HEK293 (cell line): ENCODE measurements around the gene PRKAG2.

Experiments used
- CTCF ChIA-PET: fragments of 350-600 bp; formaldehyde crosslinking; extraction: SDS; loops from one replicate; lab custom pipeline; 2021; ENCODE audit warnings: antibody characterized with exemption; lab: Yijun Ruan, JAX
- POLR2A ChIA-PET: fragments of 300-600 bp; formaldehyde crosslinking; extraction: SDS; loops from one replicate; lab custom pipeline; 2020; ENCODE audit warnings: antibody characterized with exemption, inconsistent platforms; lab: Yijun Ruan, JAX
- H3K27ac ChIP-seq: fragments of 200-500 bp; sonication (Bioruptor generic); 2 replicates; pipeline ENCODE4 v1.5.1; 2014; ENCODE audit warnings: low read depth, low read length, control low read depth, inconsistent platforms; ENCODE audit errors: extremely low read depth
- H3K36me3 ChIP-seq, 2 experiments: fragments of 200-500 bp in 1 of 2; sonication (Bioruptor generic) in 1 of 2; 1 replicate in 1 of 2; 2 replicates in 1 of 2; pipeline ENCODE4 v1.5.1; 2014 to 2017; ENCODE audit warnings: inconsistent platforms in 2 of 2, low read length in 2 of 2; ENCODE audit not compliant: control insufficient read depth in 2 of 2, insufficient read depth in 1 of 2
- H3K4me1 ChIP-seq: fragments of 200-500 bp; sonication (Bioruptor generic); 2 replicates; pipeline ENCODE4 v1.5.1; 2014; ENCODE audit warnings: mild to moderate bottlenecking, low read length, inconsistent platforms; ENCODE audit not compliant: control insufficient read depth, insufficient read depth
- H3K4me3 ChIP-seq: 2 replicates; pipeline ENCODE4 v1.5.1; 2011; ENCODE audit warnings: low read depth, mild to moderate bottlenecking, control low read depth, low read length, moderate library complexity
- H3K9me3 ChIP-seq: fragments of 200-500 bp; sonication (Bioruptor generic); 2 replicates; pipeline ENCODE4 v1.5.1; 2014; ENCODE audit warnings: low read depth, low read length, inconsistent platforms; ENCODE audit not compliant: control insufficient read depth, insufficient read depth
- GLI2 ChIP-seq: fragments of 450-650 bp; formaldehyde crosslinking; IDR thresholded peaks from 2 replicates; pipeline ENCODE4; 2017; ENCODE audit warnings: missing biosample characterization, missing genetic modification characterization, low read depth, borderline replicate concordance
- IKZF3 ChIP-seq: fragments of 450-650 bp; IDR thresholded peaks from 2 replicates; pipeline ENCODE4 v1.5.0; 2018; ENCODE audit warnings: missing biosample characterization, mild to moderate bottlenecking, missing genetic modification characterization, moderate library complexity
- KLF8 ChIP-seq: fragments of 450-650 bp; formaldehyde crosslinking; IDR thresholded peaks from 2 replicates; pipeline ENCODE4 v1.5.1; 2016; ENCODE audit warnings: missing biosample characterization, missing genetic modification characterization
- MYNN ChIP-seq: fragments of 450-650 bp; formaldehyde crosslinking; IDR thresholded peaks from 2 replicates; pipeline ENCODE4 v1.5.1; 2016; ENCODE audit warnings: missing biosample characterization, missing genetic modification characterization, borderline replicate concordance
- OSR2 ChIP-seq: fragments of 450-650 bp; formaldehyde crosslinking; IDR thresholded peaks from 2 replicates; pipeline ENCODE4 v1.5.1; 2016; ENCODE audit warnings: missing biosample characterization, missing genetic modification characterization
- ZEB2 ChIP-seq: fragments of 450-650 bp; formaldehyde crosslinking; IDR thresholded peaks from 2 replicates; pipeline ENCODE4 v1.5.1; 2016; ENCODE audit warnings: missing biosample characterization, missing genetic modification characterization
- ZNF140 ChIP-seq: fragments of 450-650 bp; formaldehyde crosslinking; IDR thresholded peaks from 2 replicates; pipeline ENCODE4 v1.5.1; 2016; ENCODE audit warnings: missing biosample characterization, missing genetic modification characterization
- ZNF174 ChIP-seq: fragments of 450-650 bp; formaldehyde crosslinking; IDR thresholded peaks from 2 replicates; pipeline ENCODE4 v1.5.0; 2017; ENCODE audit warnings: missing biosample characterization, mild to moderate bottlenecking, missing genetic modification characterization
- ZNF175 ChIP-seq: fragments of 450-650 bp; formaldehyde crosslinking; IDR thresholded peaks from 2 replicates; pipeline ENCODE4 v1.5.1; 2016; ENCODE audit warnings: missing biosample characterization, missing genetic modification characterization
- ZNF184 ChIP-seq: fragments of 450-650 bp; IDR thresholded peaks from 2 replicates; pipeline ENCODE4 v1.5.1; 2018; ENCODE audit warnings: missing biosample characterization, mild to moderate bottlenecking, missing genetic modification characterization
- ZNF548 ChIP-seq: fragments of 450-650 bp; formaldehyde crosslinking; IDR thresholded peaks from 2 replicates; pipeline ENCODE4 v1.5.1; 2016; ENCODE audit warnings: missing biosample characterization, missing genetic modification characterization
- ZNF555 ChIP-seq: fragments of 450-650 bp; formaldehyde crosslinking; conservative IDR thresholded peaks from 2 replicates; pipeline ENCODE4 v1.5.1; 2017; ENCODE audit warnings: missing biosample characterization, mild to moderate bottlenecking, missing genetic modification characterization, inconsistent platforms
- ZNF600 ChIP-seq: fragments of 450-650 bp; formaldehyde crosslinking; IDR thresholded peaks from 2 replicates; pipeline ENCODE4 v1.5.1; 2016; ENCODE audit warnings: missing biosample characterization, missing genetic modification characterization
- ZNF658 ChIP-seq: fragments of 450-650 bp; formaldehyde crosslinking; IDR thresholded peaks from 2 replicates; pipeline ENCODE4; 2016; ENCODE audit warnings: missing biosample characterization, missing genetic modification characterization
- ZNF707 ChIP-seq: fragments of 450-650 bp; formaldehyde crosslinking; IDR thresholded peaks from 2 replicates; pipeline ENCODE4 v1.5.1; 2016; ENCODE audit warnings: missing biosample characterization, missing genetic modification characterization
- TF ChIP-seq, protein P1 (sequence below): fragments of 450-650 bp; formaldehyde crosslinking; IDR thresholded peaks from 2 replicates; pipeline ENCODE4 v1.5.1; 2016; ENCODE audit warnings: missing biosample characterization, missing genetic modification characterization, low read depth
- TF ChIP-seq, protein P2 (sequence below): fragments of 450-650 bp; formaldehyde crosslinking; IDR thresholded peaks from 2 replicates; pipeline ENCODE4 v1.5.1; 2017; ENCODE audit warnings: missing biosample characterization, missing genetic modification characterization
- TF ChIP-seq, protein P3 (sequence below): fragments of 450-650 bp; formaldehyde crosslinking; IDR thresholded peaks from 2 replicates; pipeline ENCODE4 v1.5.1; 2016; ENCODE audit warnings: missing biosample characterization, missing genetic modification characterization

The PRKAG2 gene

DNA sequence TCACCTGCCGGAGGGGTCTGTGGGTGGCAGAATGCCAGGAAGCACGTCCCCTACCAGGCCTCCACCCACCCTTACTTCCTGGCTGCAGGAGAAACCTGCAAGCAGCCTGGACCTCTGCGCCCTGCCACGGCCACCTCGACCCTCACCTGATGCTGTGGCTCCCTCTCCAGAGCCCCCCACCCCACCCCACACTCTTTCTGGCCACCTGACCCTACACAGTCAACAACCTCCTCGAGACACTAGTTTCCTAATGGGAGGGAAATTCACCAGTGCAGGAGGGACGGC, 91.3 kb downstream of the PRKAG2 start:
- TF ChIP-seq ZEB2 (tag by site-specific recombination) (no peak), GLI2 (tag by site-specific recombination) (no peak), ZNF555 (tag by site-specific recombination) (no peak), KLF8 (tag by site-specific recombination) (no peak), ZNF184 (tag by site-specific recombination) (no peak)
- TF ChIP-seq, protein P1, sequence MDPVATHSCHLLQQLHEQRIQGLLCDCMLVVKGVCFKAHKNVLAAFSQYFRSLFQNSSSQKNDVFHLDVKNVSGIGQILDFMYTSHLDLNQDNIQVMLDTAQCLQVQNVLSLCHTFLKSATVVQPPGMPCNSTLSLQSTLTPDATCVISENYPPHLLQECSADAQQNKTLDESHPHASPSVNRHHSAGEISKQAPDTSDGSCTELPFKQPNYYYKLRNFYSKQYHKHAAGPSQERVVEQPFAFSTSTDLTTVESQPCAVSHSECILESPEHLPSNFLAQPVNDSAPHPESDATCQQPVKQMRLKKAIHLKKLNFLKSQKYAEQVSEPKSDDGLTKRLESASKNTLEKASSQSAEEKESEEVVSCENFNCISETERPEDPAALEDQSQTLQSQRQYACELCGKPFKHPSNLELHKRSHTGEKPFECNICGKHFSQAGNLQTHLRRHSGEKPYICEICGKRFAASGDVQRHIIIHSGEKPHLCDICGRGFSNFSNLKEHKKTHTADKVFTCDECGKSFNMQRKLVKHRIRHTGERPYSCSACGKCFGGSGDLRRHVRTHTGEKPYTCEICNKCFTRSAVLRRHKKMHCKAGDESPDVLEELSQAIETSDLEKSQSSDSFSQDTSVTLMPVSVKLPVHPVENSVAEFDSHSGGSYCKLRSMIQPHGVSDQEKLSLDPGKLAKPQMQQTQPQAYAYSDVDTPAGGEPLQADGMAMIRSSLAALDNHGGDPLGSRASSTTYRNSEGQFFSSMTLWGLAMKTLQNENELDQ (tag by site-specific recombination), result no peak
- TF ChIP-seq, protein P2, sequence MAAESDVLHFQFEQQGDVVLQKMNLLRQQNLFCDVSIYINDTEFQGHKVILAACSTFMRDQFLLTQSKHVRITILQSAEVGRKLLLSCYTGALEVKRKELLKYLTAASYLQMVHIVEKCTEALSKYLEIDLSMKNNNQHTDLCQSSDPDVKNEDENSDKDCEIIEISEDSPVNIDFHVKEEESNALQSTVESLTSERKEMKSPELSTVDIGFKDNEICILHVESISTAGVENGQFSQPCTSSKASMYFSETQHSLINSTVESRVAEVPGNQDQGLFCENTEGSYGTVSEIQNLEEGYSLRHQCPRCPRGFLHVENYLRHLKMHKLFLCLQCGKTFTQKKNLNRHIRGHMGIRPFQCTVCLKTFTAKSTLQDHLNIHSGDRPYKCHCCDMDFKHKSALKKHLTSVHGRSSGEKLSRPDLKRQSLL (tag by site-specific recombination), result no peak
- ChIA-PET POLR2A (no interaction called here), CTCF (no interaction called here)
- H3K9me3 ChIP-seq, result no peaks in the 10 kb centered on the region
- no peak overlapping the region for H3K27ac ChIP-seq
- no peaks in the 10 kb centered on the region for H3K4me1 ChIP-seq
- H3K36me3 ChIP-seq, result peaks cover 0 to 3% of the 10 kb centered on the region in 2 experiments; a peak in 1 of 3 replicates
- no peak overlapping the region for H3K4me3 ChIP-seq

DNA sequence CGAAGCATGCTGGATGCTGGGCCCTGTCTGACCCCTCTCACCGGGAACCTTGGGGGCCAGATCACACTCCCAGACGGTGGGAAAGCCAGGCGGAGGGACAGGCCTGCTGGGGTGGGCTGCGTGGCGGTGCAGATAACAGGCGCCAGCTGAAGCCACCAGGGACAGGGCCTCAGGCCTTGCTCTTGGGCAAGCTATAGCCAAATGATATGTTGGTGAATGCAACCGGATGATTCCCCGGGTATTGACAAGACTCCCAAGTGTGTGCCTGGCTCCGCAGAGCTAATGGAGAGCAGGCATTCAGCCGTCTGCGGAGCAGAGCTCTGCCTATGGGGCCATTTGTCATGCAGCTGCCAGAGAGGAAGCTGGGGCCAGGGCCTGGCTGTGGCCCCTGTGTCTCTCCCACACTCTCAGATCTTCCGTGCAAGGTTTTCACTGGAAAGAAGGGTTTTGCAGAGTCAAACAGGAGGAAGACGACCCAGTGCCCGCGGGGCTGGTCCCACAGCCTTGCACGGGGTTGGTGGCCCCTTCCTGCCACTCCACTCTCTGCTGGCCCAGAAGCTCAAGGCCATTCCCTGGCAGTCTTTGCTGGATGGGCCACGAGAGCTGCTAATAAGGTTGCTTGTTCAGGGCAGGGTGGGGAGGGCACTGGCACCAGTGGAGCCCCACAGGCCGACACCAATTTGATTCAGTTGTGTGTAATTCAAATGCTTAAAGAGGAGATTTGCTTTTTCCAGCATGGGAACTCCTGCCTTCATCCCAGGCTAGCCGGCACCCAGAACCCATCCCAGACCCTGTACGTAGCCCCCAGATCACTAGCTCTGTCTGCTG, 91.8 kb downstream of the PRKAG2 start:
- CTCF ChIA-PET, result no interaction called here
- no peaks in the 10 kb centered on the region for H3K9me3 ChIP-seq
- TF ChIP-seq MYNN (tag by site-specific recombination), result no peak
- TF ChIP-seq ZNF658, result no peak
- no peak for TF ChIP-seq ZNF600 (tag by site-specific recombination)
- no peak for TF ChIP-seq ZNF174 (tag by site-specific recombination)
- no peak for TF ChIP-seq ZNF175 (tag by site-specific recombination)
- TF ChIP-seq, all 188 proteins: peak for 0
- POLR2A ChIA-PET, result no interaction called here
- Histone ChIP-seq H3K4me1 (no peaks in the 10 kb centered on the region), H3K27ac (no peak overlapping the region), H3K36me3 (peaks cover 0 to 4% of the 10 kb centered on the region in 2 experiments; a peak in 1 of 3 replicates), H3K4me3 (no peak overlapping the region)

DNA sequence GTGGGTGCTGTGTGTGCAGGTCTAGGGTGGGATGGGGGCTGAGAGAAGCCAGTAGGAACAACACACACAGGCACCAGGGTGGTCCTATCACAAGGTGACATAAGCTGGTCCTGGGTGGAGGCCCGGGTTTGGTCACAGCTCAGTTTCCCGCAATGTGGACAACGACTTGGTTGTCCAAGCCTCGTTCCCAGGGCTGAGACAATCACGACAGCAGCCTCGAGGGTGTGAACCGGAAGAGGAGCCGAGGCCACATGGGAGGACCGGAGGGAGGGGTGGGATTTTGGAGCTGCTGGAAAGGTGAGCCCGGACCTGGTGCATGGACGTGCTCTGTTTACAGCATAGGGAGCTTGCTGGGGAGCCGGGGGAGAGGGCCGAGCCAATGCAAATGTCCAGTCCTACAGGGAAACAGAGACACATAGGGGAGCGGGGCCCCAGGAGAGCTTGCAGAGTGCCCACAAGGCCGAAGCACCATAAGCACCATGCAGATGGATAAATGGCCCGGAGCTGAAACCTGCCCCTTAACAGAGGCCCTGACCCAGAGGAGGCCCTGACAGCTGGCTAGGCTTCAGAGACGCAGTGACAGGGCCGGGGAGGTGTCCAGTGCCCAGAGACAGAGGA, 92.8 kb downstream of the PRKAG2 start:
- POLR2A ChIA-PET, result interaction anchor here (0.6 kb wide), 1 partner anchor 53 kb away, joined by 7 read pairs; no protein-coding TSS in a partner anchor
- TF ChIP-seq OSR2, result no peak
- TF ChIP-seq IKZF3 (tag by site-specific recombination), result no peak
- no peak for TF ChIP-seq ZNF548 (tag by site-specific recombination)
- no peak for TF ChIP-seq ZNF140 (tag by site-specific recombination)
- TF ChIP-seq ZNF707 (tag by site-specific recombination), result no peak
- TF ChIP-seq, protein P3, sequence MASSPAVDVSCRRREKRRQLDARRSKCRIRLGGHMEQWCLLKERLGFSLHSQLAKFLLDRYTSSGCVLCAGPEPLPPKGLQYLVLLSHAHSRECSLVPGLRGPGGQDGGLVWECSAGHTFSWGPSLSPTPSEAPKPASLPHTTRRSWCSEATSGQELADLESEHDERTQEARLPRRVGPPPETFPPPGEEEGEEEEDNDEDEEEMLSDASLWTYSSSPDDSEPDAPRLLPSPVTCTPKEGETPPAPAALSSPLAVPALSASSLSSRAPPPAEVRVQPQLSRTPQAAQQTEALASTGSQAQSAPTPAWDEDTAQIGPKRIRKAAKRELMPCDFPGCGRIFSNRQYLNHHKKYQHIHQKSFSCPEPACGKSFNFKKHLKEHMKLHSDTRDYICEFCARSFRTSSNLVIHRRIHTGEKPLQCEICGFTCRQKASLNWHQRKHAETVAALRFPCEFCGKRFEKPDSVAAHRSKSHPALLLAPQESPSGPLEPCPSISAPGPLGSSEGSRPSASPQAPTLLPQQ, result no peak
- no peak for TF ChIP-seq ZNF600 (tag by site-specific recombination)
- TF ChIP-seq, all 188 proteins: peak for 0
- H3K4me1 ChIP-seq, result no peaks in the 10 kb centered on the region
- no peak overlapping the region for H3K4me3 ChIP-seq
- CTCF ChIA-PET, result interaction anchor here (0.6 to 3.0 kb wide), 14 partner anchors 8 to 774 kb away, joined by 3 to 37 read pairs (median 5); no protein-coding TSS in a partner anchor
- H3K27ac ChIP-seq, result no peak overlapping the region
- peaks cover 0 to 4% of the 10 kb centered on the region in 2 experiments; a peak in 1 of 3 replicates for H3K36me3 ChIP-seq
- no peaks in the 10 kb centered on the region for H3K9me3 ChIP-seq
